RWPE2 (cell line): ENCODE measurements around the gene TET2.
"Not testable (repeated sequence)": the region's sequence is repeated elsewhere in the genome, so short reads cannot be mapped to it uniquely, and the experiment has no call there.

Experiments used
- ATAC-seq: fragments of 200-7000 bp; cut with Tn5 transposase; 3 replicates; pipeline ENCODE4 v1.9.1; 2021; ENCODE audit warnings: low read depth
- DNase-seq: peaks from one replicate; pipeline ENCODE4 v3.0.0-alpha.2; 2020; ENCODE audit warnings: low spot score
- H3K27ac ChIP-seq: fragments of 450-650 bp; 2 replicates; pipeline ENCODE4 v1.5.1; 2017; ENCODE audit warnings: mild to moderate bottlenecking; ENCODE audit not compliant: poor library complexity, severe bottlenecking
- H3K27me3 ChIP-seq: fragments of 250-450 bp; sonication (Bioruptor Pico); 2 replicates; pipeline ENCODE4 v1.5.1; 2021; ENCODE audit warnings: mild to moderate bottlenecking, moderate library complexity; ENCODE audit not compliant: insufficient read depth, poor library complexity, severe bottlenecking
- H3K36me3 ChIP-seq: fragments of 250-450 bp; sonication (Bioruptor Pico); 2 replicates; pipeline ENCODE4 v1.5.1; 2020; ENCODE audit warnings: low read depth, mild to moderate bottlenecking, moderate library complexity
- H3K4me1 ChIP-seq: fragments of 250-450 bp; sonication (Bioruptor Pico); 2 replicates; pipeline ENCODE4 v1.5.1; 2021; ENCODE audit warnings: mild to moderate bottlenecking, moderate library complexity; ENCODE audit not compliant: insufficient read depth, poor library complexity, severe bottlenecking
- H3K4me3 ChIP-seq: fragments of 250-450 bp; sonication (Bioruptor Pico); 2 replicates; pipeline ENCODE4 v1.5.1; 2021; ENCODE audit warnings: mild to moderate bottlenecking, moderate library complexity; ENCODE audit not compliant: severe bottlenecking
- H3K9me3 ChIP-seq: fragments of 250-450 bp; sonication (Bioruptor Pico); 2 replicates; pipeline ENCODE4 v1.5.1; 2021; ENCODE audit warnings: mild to moderate bottlenecking, moderate library complexity; ENCODE audit not compliant: severe bottlenecking
- TF ChIP-seq, protein P1 (sequence below): fragments of 450-650 bp; IDR thresholded peaks from one replicate; pipeline ENCODE4 v1.5.1; 2017; ENCODE audit warnings: mild to moderate bottlenecking, moderate library complexity; ENCODE audit not compliant: poor library complexity, severe bottlenecking

TET2 gene

DNA sequence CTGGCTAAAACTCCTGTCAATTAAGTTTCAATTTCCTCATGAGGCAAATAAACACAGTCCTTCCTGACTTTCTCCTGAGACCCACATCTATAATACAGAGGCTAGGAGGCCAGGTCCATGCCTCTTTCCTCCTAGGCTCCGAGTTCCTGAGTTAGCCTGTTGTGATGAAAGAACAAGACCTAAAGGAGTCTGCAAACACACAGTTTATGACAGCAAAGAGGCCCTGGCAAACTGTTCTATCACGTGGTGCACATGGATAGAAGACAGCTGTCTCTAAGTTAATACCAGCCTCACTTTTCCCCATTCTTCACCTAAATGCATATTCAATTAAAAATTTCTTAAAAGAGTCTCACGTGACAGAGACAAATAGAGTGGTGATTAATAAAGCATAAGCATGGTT is 145.2 kb downstream of the TET2 start:
- no peaks in the 10 kb centered on the region for H3K27me3 ChIP-seq
- no peaks in the 10 kb centered on the region for H3K4me1 ChIP-seq
- ATAC-seq (no peak), DNase-seq (no peak)
- H3K27ac ChIP-seq = no peak overlapping the region
- TF ChIP-seq, protein P1, sequence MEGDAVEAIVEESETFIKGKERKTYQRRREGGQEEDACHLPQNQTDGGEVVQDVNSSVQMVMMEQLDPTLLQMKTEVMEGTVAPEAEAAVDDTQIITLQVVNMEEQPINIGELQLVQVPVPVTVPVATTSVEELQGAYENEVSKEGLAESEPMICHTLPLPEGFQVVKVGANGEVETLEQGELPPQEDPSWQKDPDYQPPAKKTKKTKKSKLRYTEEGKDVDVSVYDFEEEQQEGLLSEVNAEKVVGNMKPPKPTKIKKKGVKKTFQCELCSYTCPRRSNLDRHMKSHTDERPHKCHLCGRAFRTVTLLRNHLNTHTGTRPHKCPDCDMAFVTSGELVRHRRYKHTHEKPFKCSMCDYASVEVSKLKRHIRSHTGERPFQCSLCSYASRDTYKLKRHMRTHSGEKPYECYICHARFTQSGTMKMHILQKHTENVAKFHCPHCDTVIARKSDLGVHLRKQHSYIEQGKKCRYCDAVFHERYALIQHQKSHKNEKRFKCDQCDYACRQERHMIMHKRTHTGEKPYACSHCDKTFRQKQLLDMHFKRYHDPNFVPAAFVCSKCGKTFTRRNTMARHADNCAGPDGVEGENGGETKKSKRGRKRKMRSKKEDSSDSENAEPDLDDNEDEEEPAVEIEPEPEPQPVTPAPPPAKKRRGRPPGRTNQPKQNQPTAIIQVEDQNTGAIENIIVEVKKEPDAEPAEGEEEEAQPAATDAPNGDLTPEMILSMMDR = no peak
- no peaks in the 10 kb centered on the region for H3K9me3 ChIP-seq
- H3K36me3 ChIP-seq = no peaks in the 10 kb centered on the region
- H3K4me3 ChIP-seq = no peak overlapping the region

DNA sequence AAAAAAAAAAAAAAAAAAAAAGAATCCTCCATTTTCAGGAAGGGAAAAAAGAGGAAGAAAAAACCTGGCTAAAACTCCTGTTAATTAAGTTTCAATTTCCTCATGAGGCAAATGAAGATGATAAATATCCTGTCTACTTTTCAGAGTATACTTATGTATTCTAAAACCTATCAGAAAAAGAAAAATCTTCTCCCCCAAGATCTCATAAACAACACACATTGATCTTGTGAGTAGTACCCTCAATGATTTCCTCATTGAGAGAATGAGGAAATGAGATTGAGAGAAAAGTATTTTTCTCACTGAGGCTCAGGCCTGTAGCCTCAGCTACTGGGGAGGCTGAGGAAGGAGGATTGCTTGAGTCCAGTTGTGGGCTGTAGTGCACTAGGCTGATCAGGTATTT is 146.7 kb downstream of the TET2 start:
- H3K27me3 ChIP-seq = no peaks in the 10 kb centered on the region
- TF ChIP-seq, protein P1 = no peak
- H3K4me1 ChIP-seq = no peaks in the 10 kb centered on the region
- DNase-seq (no peak), ATAC-seq (no peak)
- H3K27ac ChIP-seq = no peak overlapping the region
- H3K4me3 ChIP-seq = no peak overlapping the region
- no peaks in the 10 kb centered on the region for H3K9me3 ChIP-seq
- H3K36me3 ChIP-seq = no peaks in the 10 kb centered on the region

DNA sequence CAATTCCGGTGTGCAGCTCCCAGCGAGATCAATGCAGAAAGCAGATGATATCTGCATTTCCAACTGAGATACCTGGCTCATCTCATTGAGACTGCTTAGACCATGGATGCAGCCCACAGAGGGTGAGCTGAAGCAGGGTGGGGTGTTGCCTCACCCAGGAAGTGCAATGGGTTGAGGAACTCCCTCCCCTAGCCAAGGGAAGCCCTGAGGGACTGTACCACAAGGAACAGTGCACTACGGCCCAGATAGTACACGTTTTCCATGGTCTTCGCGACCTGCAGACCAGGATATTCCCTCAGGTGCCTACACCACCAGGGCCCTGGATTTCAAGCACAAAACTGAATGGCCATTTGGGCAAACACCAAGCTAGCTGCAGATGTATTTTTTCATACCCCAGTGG is 150.0 kb downstream of the TET2 start:
- ATAC-seq (no peak), DNase-seq (no peak)
- Histone ChIP-seq H3K4me1 (no peaks in the 10 kb centered on the region), H3K27me3 (no peaks in the 10 kb centered on the region), H3K9me3 (no peaks in the 10 kb centered on the region), H3K36me3 (no peaks in the 10 kb centered on the region), H3K27ac (no peak overlapping the region), H3K4me3 (no peak overlapping the region)
- TF ChIP-seq, protein P1 = no peak

DNA sequence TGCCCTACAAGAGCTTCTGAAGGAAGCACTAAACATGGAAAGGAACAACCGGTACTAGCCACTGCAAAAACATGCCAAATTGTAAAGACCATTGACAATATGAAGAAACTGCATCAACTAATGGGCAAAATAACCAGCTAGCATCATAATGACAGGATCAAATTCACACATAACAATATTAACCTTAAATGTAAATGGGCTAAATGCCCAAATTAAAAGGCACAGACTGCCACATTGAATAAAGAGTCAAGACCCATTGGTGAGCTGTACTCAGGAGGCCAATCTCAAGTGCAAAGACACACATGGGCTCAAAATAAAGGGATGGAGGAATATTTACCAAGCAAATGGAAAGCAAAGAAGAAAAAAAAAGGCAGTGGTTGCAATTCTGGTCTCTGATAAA is 152.4 kb downstream of the TET2 start:
- not testable (repeated sequence) for H3K27ac ChIP-seq

DNA sequence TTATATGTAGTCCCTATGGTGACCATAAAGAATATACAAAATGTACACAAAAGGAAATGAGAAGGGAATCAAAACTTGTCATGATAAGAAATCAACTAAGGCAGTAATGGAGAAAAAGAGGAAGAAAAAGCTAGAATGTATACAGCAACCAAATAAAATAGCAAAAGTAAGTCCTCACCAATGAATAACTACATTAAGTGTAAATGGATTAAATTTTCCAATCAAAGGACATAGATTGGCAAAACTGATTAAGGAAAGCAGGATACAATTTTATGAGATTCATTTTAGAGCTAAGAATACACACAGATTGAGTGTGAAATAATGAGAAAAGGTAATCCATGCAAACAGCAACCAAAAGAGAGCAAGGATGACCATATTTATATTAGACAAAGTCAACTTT is 157.4 kb downstream of the TET2 start:
- peaks cover 6% of the 10 kb centered on the region for H3K9me3 ChIP-seq
- no peak overlapping the region for H3K27ac ChIP-seq
- no peak overlapping the region for H3K4me3 ChIP-seq
- no peaks in the 10 kb centered on the region for H3K4me1 ChIP-seq
- TF ChIP-seq, protein P1 = no peak
- no peak for DNase-seq
- ATAC-seq = no peak
- no peaks in the 10 kb centered on the region for H3K27me3 ChIP-seq
- H3K36me3 ChIP-seq = no peaks in the 10 kb centered on the region

More for the DNA sequence above, 152.4 kb downstream of the TET2 start:
- not testable (repeated sequence) for H3K36me3 ChIP-seq, H3K27me3 ChIP-seq, ATAC-seq, H3K9me3 ChIP-seq, H3K4me3 ChIP-seq, DNase-seq, H3K4me1 ChIP-seq
